ENCODE measurements around the gene ETFA.

DNA sequence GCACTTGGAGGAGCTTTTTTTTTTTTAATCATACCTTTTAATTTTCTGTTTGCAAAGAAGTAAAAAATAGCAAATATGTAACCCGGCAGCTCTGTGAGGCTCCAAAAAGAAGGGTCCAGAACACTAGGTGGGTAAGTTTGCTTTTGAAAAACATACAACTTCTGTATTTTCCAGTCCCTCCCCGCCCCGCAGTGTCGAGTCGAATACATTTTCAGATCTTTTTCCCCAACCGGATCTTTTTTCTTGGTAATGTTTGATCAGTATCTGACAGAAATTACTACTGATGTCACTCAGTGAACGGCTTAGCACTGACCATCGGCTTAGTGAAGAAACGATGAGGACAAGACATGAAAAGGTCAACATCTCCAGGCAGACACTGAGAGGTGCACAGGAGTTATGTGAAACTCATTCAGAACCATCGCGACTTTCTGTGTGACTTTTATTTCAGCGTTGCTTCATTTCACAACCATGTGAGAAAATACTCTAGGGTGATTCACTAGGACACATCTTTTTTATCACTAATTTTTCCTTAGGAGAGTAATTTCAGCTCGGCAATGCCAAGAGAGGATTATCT is 36.3 kb upstream of the ETFA start:
- TF ChIP-seq, protein P1, sequence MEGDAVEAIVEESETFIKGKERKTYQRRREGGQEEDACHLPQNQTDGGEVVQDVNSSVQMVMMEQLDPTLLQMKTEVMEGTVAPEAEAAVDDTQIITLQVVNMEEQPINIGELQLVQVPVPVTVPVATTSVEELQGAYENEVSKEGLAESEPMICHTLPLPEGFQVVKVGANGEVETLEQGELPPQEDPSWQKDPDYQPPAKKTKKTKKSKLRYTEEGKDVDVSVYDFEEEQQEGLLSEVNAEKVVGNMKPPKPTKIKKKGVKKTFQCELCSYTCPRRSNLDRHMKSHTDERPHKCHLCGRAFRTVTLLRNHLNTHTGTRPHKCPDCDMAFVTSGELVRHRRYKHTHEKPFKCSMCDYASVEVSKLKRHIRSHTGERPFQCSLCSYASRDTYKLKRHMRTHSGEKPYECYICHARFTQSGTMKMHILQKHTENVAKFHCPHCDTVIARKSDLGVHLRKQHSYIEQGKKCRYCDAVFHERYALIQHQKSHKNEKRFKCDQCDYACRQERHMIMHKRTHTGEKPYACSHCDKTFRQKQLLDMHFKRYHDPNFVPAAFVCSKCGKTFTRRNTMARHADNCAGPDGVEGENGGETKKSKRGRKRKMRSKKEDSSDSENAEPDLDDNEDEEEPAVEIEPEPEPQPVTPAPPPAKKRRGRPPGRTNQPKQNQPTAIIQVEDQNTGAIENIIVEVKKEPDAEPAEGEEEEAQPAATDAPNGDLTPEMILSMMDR (conservative IDR thresholded peaks at IDR 0.05; ENCODE audit: low read length): no peak
- no peak for TF ChIP-seq EZH2phosphoT487 (IDR thresholded peaks at IDR 0.05; ENCODE audit: borderline replicate concordance, low read depth, low read length)

Data from OCI-LY7 (cell line).